GM21737 (cell line): ENCODE measurements around the gene TEX53.

Experiments
- ATAC-seq: cut with Tn5 transposase; IDR thresholded peaks from one replicate; pipeline ENCODE4 v1.9.1; 2021; ENCODE audit warnings: mild to moderate bottlenecking, moderate library complexity; ENCODE audit not compliant: unreplicated experiment

The TEX53 gene

GRCh38 chr9:114657705-114658104 lies at the start of gene TEX53:
TSS of gene TEX53 (minus strand) at chr9:114657805. CDS start at chr9:114657774, 31 bp downstream.
- ATAC-seq, result no peak

DNA sequence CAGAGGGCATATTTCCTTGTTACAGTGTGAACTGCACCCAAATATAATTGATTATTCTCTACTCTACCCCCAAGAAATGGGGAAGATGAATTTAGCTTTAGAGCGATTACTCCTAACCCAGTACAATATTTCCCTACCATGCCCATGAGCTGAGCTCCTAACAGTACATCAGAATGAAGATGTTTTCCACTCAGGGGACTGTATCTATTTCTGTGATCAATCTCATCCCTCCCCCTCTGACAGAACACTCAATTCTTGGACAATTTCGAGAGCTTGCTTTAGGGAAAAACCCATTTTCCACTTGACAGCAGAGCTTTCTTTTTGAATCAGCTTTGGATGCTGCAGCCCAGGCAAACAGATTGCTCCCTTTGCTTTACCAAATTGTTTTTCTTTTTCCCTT lies 49.1 kb upstream of the TEX53 start:
- ATAC-seq, result no peak

- no peak for ATAC-seq
Observed at GRCh38 chr9:114701988-114702387, 44.4 kb upstream of the TEX53 start.

- no peak for ATAC-seq
Observed at GRCh38 chr9:114697951-114698351, 40.3 kb upstream of the TEX53 start.

- peak; percentile 78 for ATAC-seq
Observed at GRCh38 chr9:114696814-114697544, 39.4 kb upstream of the TEX53 start.

- ATAC-seq, result no peak
Observed at GRCh38 chr9:114695948-114696347, 38.3 kb upstream of the TEX53 start.

DNA sequence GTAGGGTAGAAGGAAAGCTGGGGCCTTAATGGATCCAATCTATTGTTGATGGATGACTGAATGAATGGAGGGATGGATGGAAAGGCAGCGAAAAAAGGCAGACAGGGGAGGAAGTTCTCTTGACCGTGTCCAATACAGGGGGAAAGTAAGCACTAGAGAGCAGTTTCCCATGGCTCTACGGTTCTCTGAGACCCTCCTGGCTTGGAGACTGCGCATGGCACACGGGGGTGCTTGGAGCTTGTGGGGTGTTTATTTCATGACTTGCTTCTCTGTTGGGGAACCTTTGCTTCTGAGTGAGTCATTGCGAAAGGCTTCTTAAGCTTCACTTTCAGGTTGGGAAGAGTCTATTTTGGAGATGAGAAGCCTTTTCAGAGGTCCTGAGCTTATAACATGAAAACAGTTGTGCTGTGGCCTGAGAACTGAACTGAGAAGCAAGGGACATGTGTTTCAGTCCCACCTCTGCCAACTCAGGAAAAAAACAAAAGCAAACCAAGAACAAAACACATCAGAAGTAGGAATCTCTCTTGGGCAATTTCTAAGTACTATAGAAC lies 37.2 kb upstream of the TEX53 start:
- ATAC-seq, result no peak

DNA sequence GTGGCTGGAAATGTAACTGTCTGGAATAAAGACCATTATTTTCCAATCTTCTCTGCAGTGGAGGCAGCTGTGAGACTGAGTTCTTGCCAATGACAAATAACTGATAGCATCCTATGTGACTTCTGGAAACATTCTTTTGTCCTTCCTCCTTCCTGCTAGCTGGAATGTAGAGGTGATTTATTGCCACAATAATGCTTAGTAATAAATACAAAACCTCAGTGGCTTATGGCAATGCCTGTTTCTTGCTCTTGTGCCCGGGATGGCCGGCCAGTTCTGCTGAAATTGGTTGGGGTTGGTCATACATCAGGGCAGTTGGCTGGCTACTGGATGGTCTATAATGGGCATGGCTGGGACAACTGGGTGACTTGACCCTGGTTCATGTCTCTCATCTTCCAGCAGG lies 36.5 kb upstream of the TEX53 start:
- ATAC-seq, result no peak

- ATAC-seq, result no peak
Observed at GRCh38 chr9:114693248-114693855, 35.7 kb upstream of the TEX53 start.

DNA sequence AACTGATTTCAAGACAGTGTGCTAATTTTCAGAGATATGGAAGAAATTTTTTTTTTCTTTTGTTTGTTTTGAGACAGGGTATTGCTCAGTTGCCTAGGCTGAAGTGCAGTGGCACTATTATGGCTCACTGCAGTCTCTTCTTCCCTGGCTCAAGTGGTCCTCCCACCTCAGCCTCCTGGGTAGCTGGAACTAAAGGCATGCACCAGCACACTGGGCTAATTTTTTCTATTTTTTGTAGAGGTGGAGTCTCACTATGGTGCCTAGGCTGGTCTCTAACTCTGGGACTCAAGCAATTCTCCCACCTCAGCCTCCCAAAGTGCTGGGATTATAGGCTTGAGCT lies 34.3 kb upstream of the TEX53 start:
- ATAC-seq, result no peak

DNA sequence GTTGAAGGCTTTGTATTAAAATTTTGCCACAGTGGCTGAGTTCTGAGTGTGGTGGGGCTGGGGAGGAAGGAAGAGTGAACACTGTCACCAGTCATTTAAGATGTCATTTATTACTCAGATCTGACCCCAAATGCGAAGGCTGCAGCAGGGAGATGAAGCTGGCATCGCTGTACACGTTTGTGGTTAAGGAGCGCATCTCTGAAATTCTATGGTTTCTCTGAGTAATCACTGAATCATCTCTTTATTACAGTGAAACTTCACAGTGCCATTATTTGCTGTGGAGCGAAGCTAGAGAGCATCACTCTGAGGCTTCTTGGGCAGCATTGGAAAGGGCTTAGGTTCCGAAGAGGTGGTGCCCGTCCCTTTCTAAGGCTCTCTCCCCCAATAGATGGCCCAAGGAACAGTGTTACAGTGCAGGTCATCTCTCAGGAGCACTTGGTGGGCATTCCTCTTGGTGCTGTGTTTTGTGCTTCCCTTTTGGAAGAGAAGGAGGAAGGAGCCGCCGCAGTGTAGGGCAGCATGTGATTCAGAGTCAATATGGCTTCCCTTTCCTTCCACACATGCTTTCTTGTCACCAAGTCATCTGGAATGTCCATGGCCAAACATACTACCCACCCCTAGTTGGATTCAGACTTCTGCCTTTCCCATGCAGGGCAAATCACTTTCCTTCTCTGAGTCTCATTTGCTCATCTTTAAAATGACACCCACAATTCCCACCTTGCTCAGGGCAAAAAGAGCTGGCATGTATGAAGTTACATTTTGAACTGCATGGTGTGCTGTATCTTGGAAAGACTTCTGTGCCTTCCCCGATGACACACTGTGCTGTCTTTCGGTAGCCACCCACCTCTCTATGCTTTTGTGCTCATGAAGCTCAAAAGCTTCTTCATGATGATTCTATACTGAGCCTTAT lies 33.7 kb upstream of the TEX53 start:
- ATAC-seq, result peak; percentile 62

DNA sequence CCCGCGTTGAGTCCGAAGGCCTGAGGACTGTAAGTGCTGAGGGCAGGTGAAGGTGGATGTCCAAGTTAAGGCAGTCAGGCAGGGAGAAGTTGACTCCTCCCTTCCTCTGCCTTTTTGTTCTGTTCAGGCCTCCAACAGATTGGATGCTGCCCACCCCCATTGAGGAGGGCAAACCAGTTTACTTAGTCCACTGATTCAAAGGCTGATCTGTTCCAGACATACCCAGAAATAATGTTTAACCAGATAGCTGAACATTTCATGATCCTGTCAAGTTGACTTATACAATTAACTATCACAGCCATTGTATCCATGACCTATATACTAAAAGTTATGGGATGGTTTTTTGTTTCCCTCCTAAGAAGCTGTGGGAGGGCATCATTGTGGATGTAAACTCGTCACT lies 32.7 kb upstream of the TEX53 start:
- no peak for ATAC-seq

DNA sequence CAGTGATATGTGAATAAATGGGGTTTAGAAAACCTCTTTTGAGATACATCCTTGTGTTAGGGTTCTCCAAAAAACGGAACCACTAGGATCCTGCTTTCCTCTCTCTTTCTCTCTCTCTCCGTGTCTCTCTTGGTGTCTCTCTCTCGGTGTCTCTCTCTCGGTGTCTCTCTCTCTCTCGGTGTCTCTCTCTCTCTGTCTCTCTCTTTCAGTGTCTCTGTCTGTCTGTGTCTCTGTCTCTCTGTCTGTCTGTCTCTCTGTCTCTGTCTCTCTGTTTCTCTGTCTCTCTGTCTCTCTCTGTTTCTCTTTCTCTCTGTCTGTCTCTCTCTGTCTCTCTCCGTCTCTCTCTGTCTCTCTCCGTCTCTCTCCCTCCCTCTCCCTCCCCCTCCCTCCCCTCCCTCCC lies 32.2 kb upstream of the TEX53 start:
- no peak for ATAC-seq

DNA sequence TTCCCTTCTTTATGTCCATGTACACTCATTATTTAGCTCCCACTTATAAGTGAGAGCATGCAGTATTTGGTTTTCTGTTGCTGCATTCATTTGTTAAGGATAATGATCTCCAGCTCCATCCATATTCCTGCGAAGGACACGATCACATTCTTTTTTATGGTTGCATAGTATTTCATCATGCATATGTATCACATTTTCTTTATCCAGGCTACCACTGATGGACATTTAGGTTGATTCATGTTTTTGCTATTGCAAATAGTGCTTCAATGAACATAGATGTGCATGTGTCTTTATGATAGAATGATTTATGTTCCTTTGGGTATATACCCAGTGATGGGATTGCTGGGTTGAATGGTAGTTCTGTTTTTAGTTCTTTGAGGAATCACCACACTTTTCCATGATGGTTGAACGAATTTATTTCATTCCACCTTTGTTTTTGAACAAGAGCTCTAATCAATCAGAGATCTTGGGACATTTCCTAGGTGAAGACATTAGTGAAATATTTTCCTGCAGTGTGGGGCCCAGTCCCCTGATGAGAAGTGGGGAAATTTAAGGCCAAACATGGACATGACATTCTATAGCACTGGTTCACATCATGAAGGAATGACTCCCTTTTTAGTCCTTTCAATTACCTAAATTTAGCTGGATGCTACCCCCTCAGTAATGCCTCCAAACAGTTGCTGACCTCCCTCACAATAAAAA lies 31.5 kb upstream of the TEX53 start:
- no peak for ATAC-seq

- ATAC-seq, result no peak
Observed at GRCh38 chr9:114688379-114688778, 30.8 kb upstream of the TEX53 start.

DNA sequence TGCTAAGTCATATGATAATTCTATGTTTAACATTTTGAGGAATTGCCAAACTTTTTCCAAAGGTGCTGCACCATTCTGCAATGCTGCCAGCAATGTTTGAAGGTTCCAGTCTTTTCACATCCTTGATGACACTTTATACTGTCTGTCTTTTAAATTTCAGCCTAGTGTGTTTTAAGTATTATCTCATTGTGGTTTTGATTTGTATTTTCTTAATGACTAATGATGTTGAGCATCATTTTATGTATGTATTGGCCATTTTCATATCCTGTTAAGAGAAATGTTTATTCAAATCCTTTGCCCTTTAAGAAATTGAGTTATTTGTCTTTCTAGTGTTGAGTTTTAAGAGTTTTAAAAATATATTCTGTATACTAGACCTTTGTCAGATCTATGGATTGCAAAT lies 29.4 kb upstream of the TEX53 start:
- no peak for ATAC-seq

DNA sequence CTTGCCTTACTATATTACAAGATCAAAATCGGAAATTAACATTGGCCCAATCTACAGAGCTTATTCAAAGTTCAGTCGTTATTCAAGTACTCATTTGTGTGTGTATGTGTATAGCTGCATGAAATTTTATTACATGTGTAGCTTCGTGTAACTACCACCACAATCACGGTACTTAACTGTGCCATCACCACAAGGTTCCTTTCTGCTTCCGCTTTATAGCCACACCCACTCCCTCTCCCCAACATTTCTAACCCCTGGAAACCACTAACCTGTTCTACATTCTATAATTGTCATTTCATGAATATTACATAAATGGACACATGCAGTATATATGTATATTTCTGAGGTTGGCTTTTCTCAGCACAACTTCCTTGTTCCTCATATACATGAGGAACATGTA lies 28.3 kb upstream of the TEX53 start:
- ATAC-seq, result no peak

DNA sequence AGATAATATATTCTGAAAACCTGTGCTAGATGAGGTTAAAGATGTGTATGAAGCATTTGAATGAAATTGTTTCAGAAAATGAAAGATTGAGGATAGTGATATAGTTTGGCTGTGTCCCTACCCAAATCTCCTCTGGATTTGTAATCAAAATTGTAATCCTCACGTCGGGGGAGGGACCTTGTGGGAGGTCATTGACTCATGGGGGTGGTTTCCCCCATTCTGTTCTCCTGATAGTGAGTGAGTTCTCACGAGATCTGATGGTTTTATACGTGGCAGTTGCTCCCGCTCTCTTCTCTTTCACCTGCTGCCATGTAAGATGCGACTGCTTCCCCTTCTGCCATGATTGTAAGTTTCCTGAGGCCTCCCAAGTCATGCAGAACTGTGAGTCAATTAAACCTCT lies 26.4 kb upstream of the TEX53 start:
- no peak for ATAC-seq

DNA sequence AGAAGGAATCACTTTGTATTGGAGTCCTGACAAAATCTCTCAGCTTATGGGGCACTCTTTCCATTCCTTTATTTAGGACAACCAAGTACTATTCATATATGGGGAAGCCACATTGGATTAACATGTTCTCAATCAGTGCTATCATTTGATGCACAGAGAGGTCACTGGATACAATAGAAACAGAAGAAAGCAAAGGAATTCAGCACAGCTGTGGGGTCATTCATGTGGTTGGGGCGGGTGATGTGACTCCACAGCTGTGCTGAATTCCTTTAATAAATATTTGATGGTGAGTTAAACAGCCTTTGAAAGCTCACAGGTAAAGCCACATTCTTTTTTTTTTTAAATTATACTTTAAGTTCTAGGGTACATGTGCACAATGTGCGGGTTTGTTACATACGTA lies 25.2 kb upstream of the TEX53 start:
- no peak for ATAC-seq

- ATAC-seq, result peak; percentile 71
Observed at GRCh38 chr9:114681594-114682332, 24.2 kb upstream of the TEX53 start, which contains the start of gene TEX48. TSS of gene TEX48 (minus strand) at chr9:114682192. CDS start at chr9:114671723, 10,469 bp downstream.
